Astrocyte (in vitro differentiated cells and primary cell): ENCODE data around the gene CD48. TPM values are rescaled to one million over a fixed set of nuclear protein-coding genes. Genes with fewer than 3 reads are reported as not detected.

Source experiments
- DNase-seq: peaks from one replicate; pipeline ENCODE4 v3.0.0-alpha.2; 2010; ENCODE audit warnings: low read depth
- FAIRE-seq: peaks from 2 replicates; lab custom pipeline; 2011; peaks lifted over from hg19 to GRCh38; lab: Jason Lieb, UNC
- H2AFZ ChIP-seq: 2 replicates; pipeline ENCODE4 v1.6.0; 2012; ENCODE audit warnings: low read depth, low read length, inconsistent platforms
- H3K27ac ChIP-seq: 2 replicates; pipeline ENCODE4 v1.5.1; 2011; ENCODE audit warnings: low read depth, low read length, inconsistent platforms
- H3K27me3 ChIP-seq: 2 replicates; pipeline ENCODE4 v1.6.0; 2011; ENCODE audit warnings: low read length, inconsistent platforms; ENCODE audit not compliant: insufficient read depth
- H3K36me3 ChIP-seq: 2 replicates; pipeline ENCODE4 v1.5.1; 2011; ENCODE audit warnings: low read length, inconsistent platforms; ENCODE audit not compliant: insufficient read depth
- H3K4me1 ChIP-seq: 2 replicates; pipeline ENCODE4 v1.5.1; 2011; ENCODE audit warnings: low read length, inconsistent platforms; ENCODE audit not compliant: insufficient read depth
- H3K4me2 ChIP-seq: 2 replicates; pipeline ENCODE4 v1.6.0; 2012; ENCODE audit warnings: low read length, inconsistent platforms
- H3K4me3 ChIP-seq: 2 replicates; pipeline ENCODE4 v1.5.1; 2011; ENCODE audit warnings: low read depth, mild to moderate bottlenecking, low read length, inconsistent platforms; ENCODE audit not compliant: insufficient read depth
- H3K79me2 ChIP-seq: 2 replicates; pipeline ENCODE4 v1.6.0; 2012; ENCODE audit warnings: mild to moderate bottlenecking, low read length, inconsistent platforms; ENCODE audit not compliant: insufficient read depth
- H3K9ac ChIP-seq: 2 replicates; pipeline ENCODE4 v1.6.0; 2012; ENCODE audit warnings: mild to moderate bottlenecking, low read length, inconsistent platforms
- H3K9me3 ChIP-seq: 2 replicates; pipeline ENCODE4 v1.5.1; 2012; ENCODE audit warnings: low read depth, mild to moderate bottlenecking, low read length, inconsistent platforms; ENCODE audit not compliant: insufficient read depth
- H4K20me1 ChIP-seq: 2 replicates; pipeline ENCODE4 v1.6.0; 2012; ENCODE audit warnings: low read length, inconsistent platforms; ENCODE audit not compliant: insufficient read depth
- H3K27ac Mint-ChIP-seq: one replicate; pipeline ENCODE4 v1.8.0; 2021; ENCODE audit warnings: mild to moderate bottlenecking, mixed read lengths; ENCODE audit not compliant: unreplicated experiment
- H3K27me3 Mint-ChIP-seq: one replicate; pipeline ENCODE4 v1.8.0; 2021; ENCODE audit warnings: low read depth, mixed read lengths; ENCODE audit not compliant: unreplicated experiment
- H3K36me3 Mint-ChIP-seq: one replicate; pipeline ENCODE4 v1.8.0; 2021; ENCODE audit warnings: low read depth, mixed read lengths; ENCODE audit not compliant: unreplicated experiment
- H3K4me1 Mint-ChIP-seq: one replicate; pipeline ENCODE4 v1.8.0; 2021; ENCODE audit warnings: low read depth, mixed read lengths; ENCODE audit not compliant: unreplicated experiment
- H3K4me3 Mint-ChIP-seq: one replicate; pipeline ENCODE4 v1.8.0; 2021; ENCODE audit warnings: mild to moderate bottlenecking, moderate library complexity, mixed read lengths; ENCODE audit not compliant: unreplicated experiment
- H3K9me3 Mint-ChIP-seq: one replicate; pipeline ENCODE4 v1.8.0; 2021; ENCODE audit warnings: mild to moderate bottlenecking, mixed read lengths; ENCODE audit not compliant: unreplicated experiment
- CTCF ChIP-seq: IDR thresholded peaks from 2 replicates; pipeline ENCODE4 v1.5.1; 2011; ENCODE audit warnings: low read depth, mild to moderate bottlenecking, inconsistent platforms, low read length, moderate library complexity; ENCODE audit not compliant: insufficient read depth
- EZH2 ChIP-seq: IDR thresholded peaks from 2 replicates; pipeline ENCODE4 v1.6.1; 2012; ENCODE audit warnings: mild to moderate bottlenecking, low read length, inconsistent platforms; ENCODE audit not compliant: insufficient read depth
- total RNA-seq: library from RNA; stranded (reverse); gene quantifications from 2 replicates; pipeline ENCODE4 v1.2.1, GENCODE V29; 2021

Gene CD48
- total RNA-seq, 1 donor from 2014 or later: not detected

DNA sequence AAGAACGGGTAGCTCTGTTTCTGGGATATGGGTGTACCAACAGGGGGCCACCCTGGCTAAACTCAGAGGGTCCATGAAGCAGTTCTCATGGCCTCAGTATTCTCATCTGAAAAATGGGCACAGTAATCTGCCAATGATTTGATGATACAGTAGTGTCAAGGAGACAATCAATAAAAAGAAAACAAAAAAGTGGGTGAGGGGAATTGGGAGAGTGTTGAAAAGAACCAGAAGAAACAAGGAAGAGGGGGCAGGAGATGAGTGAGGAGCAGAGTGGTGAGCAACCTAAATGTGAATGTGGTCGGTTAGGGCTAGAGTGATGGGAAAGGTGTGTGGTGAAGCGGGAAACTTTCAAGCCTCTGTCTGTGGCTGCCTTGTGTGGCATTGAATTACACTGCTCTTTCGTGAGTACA is 29.5 kb upstream of the CD48 start:
- Mint-ChIP-seq H3K27me3 (no peaks in the 10 kb centered on the region), H3K4me3 (no peak overlapping the region), H3K9me3 (peaks cover under 1% of the 10 kb centered on the region), H3K27ac (no peak overlapping the region), H3K4me1 (peaks cover 1% of the 10 kb centered on the region), H3K36me3 (no peaks in the 10 kb centered on the region)
- no peak overlapping the region for H3K4me2 ChIP-seq
- H3K27me3 ChIP-seq: peaks cover 2% of the 10 kb centered on the region
- H3K79me2 ChIP-seq: no peaks in the 10 kb centered on the region
- no peaks in the 10 kb centered on the region for H3K4me1 ChIP-seq
- no peaks in the 10 kb centered on the region for H3K36me3 ChIP-seq
- H3K9ac ChIP-seq: no peak overlapping the region
- H3K27ac ChIP-seq: no peak overlapping the region
- TF ChIP-seq EZH2 (no peak), CTCF (no peak)
- H3K9me3 ChIP-seq: no peaks in the 10 kb centered on the region
- no peak overlapping the region for H3K4me3 ChIP-seq
- DNase-seq (no peak), FAIRE-seq (no peak)
- H2AFZ ChIP-seq: no peak overlapping the region
- no peaks in the 10 kb centered on the region for H4K20me1 ChIP-seq

GRCh38 chr1:160740133-160740688 is 28.6 kb upstream of the CD48 start:
- H3K27ac Mint-ChIP-seq: no peak overlapping the region
- no peaks in the 10 kb centered on the region for H3K27me3 Mint-ChIP-seq

More at GRCh38 chr1:160740133-160740688, 28.6 kb upstream of the CD48 start:
- no peaks in the 10 kb centered on the region for H3K79me2 ChIP-seq
- Mint-ChIP-seq H3K9me3 (peaks cover 3% of the 10 kb centered on the region), H3K36me3 (no peaks in the 10 kb centered on the region), H3K4me1 (peaks cover 1% of the 10 kb centered on the region), H3K4me3 (no peak overlapping the region)
- no peak overlapping the region for H3K9ac ChIP-seq
- TF ChIP-seq CTCF (no peak), EZH2 (no peak)
- no peak overlapping the region for H3K4me3 ChIP-seq
- H3K4me1 ChIP-seq: no peaks in the 10 kb centered on the region
- H3K36me3 ChIP-seq: no peaks in the 10 kb centered on the region
- H3K4me2 ChIP-seq: no peak overlapping the region
- FAIRE-seq (no peak), DNase-seq (no peak)
- H4K20me1 ChIP-seq: no peaks in the 10 kb centered on the region
- H3K9me3 ChIP-seq: no peaks in the 10 kb centered on the region
- no peak overlapping the region for H3K27ac ChIP-seq
- peaks cover 2% of the 10 kb centered on the region for H3K27me3 ChIP-seq
- no peak overlapping the region for H2AFZ ChIP-seq
